H9 (cell line): ENCODE measurements around the gene CTDSPL2. TPM values are rescaled to one million over a fixed set of nuclear protein-coding genes. Genes with fewer than 3 reads are reported as not detected.

Experiments used
- DNase-seq: peaks from one replicate; pipeline ENCODE4 v3.0.0-alpha.2; 2017
- H2AFZ ChIP-seq: one replicate; pipeline ENCODE4 v1.6.1; 2013; ENCODE audit warnings: mild to moderate bottlenecking, low read length, control low read depth, moderate library complexity
- H2AK5ac ChIP-seq: 2 replicates; pipeline ENCODE4 v1.6.1; 2013; ENCODE audit warnings: low read length, control low read depth, mixed read lengths; ENCODE audit not compliant: insufficient read length
- H2BK120ac ChIP-seq: one replicate; pipeline ENCODE4 v1.6.1; 2013; ENCODE audit warnings: low read depth, mild to moderate bottlenecking, low read length, control low read depth, inconsistent platforms; ENCODE audit not compliant: poor library complexity, severe bottlenecking
- H2BK12ac ChIP-seq: 2 replicates; pipeline ENCODE4 v1.6.1; 2013; ENCODE audit warnings: low read length, control low read depth, mixed read lengths, low read depth; ENCODE audit not compliant: insufficient read length
- H2BK15ac ChIP-seq: 2 replicates; pipeline ENCODE4 v1.6.1; 2013; ENCODE audit warnings: low read depth, low read length, control low read depth
- H2BK20ac ChIP-seq: one replicate; pipeline ENCODE4 v1.6.1; 2013; ENCODE audit warnings: low read depth, mild to moderate bottlenecking, low read length, control low read depth, inconsistent platforms; ENCODE audit not compliant: poor library complexity, severe bottlenecking
- H2BK5ac ChIP-seq: 2 replicates; pipeline ENCODE4 v1.6.1; 2013; ENCODE audit warnings: low read length, control low read depth, mixed read lengths; ENCODE audit not compliant: insufficient read length
- H3K14ac ChIP-seq: 2 replicates; pipeline ENCODE4 v1.6.1; 2013; ENCODE audit warnings: low read length, control low read depth; ENCODE audit not compliant: insufficient read depth
- H3K18ac ChIP-seq: 2 replicates; pipeline ENCODE4 v1.6.1; 2013; ENCODE audit warnings: low read depth, mild to moderate bottlenecking, mixed read lengths, low read length, control low read depth; ENCODE audit not compliant: insufficient read length
- H3K23ac ChIP-seq: 2 replicates; pipeline ENCODE4 v1.6.1; 2013; ENCODE audit warnings: low read length, control low read depth, mixed read lengths, low read depth; ENCODE audit not compliant: insufficient read length
- H3K23me2 ChIP-seq: 2 replicates; pipeline ENCODE4 v1.6.1; 2013; ENCODE audit warnings: low read depth, mild to moderate bottlenecking, mixed read lengths, low read length, control low read depth; ENCODE audit not compliant: insufficient read length, poor library complexity, severe bottlenecking
- H3K27ac ChIP-seq: 2 replicates; pipeline ENCODE4 v1.5.1; 2013; ENCODE audit warnings: low read length, control low read depth, mixed read lengths, low read depth; ENCODE audit not compliant: insufficient read length
- H3K27me3 ChIP-seq: 2 replicates; pipeline ENCODE4 v1.6.1; 2013; ENCODE audit warnings: low read length, control low read depth, inconsistent platforms; ENCODE audit not compliant: insufficient read depth
- H3K4ac ChIP-seq: 2 replicates; pipeline ENCODE4 v1.6.1; 2013; ENCODE audit warnings: low read depth, mild to moderate bottlenecking, control low read depth, inconsistent platforms, low read length, moderate library complexity
- H3K4me1 ChIP-seq: 2 replicates; pipeline ENCODE4 v1.6.1; 2013; ENCODE audit warnings: low read length, control low read depth, inconsistent platforms; ENCODE audit not compliant: insufficient read depth
- H3K4me2 ChIP-seq: 2 replicates; pipeline ENCODE4 v1.6.1; 2013; ENCODE audit warnings: low read length, control low read depth, mixed read lengths; ENCODE audit not compliant: insufficient read length, insufficient read depth
- H3K56ac ChIP-seq: 2 replicates; pipeline ENCODE4 v1.6.1; 2013; ENCODE audit warnings: low read depth, mild to moderate bottlenecking, mixed read lengths, low read length, control low read depth; ENCODE audit not compliant: insufficient read length
- H3K79me1 ChIP-seq: 2 replicates; pipeline ENCODE4 v1.6.1; 2013; ENCODE audit warnings: low read depth, mild to moderate bottlenecking, moderate library complexity, low read length, control low read depth, inconsistent platforms; ENCODE audit not compliant: insufficient read depth, poor library complexity, severe bottlenecking
- H3K79me2 ChIP-seq: 2 replicates; pipeline ENCODE4 v1.6.1; 2013; ENCODE audit warnings: low read length, control low read depth, inconsistent platforms; ENCODE audit not compliant: insufficient read depth
- H3K9ac ChIP-seq: 2 replicates; pipeline ENCODE4 v1.6.1; 2013; ENCODE audit warnings: low read length, control low read depth, mixed read lengths; ENCODE audit not compliant: insufficient read length; ENCODE audit errors: extremely low read depth
- H3K9me3 ChIP-seq: one replicate; pipeline ENCODE4 v1.6.1; 2013; ENCODE audit warnings: low read depth, low read length, inconsistent platforms; ENCODE audit not compliant: control insufficient read depth
- H3T11ph ChIP-seq: one replicate; pipeline ENCODE4 v1.6.1; 2013; ENCODE audit warnings: mild to moderate bottlenecking, low read length, control low read depth, inconsistent platforms
- H4K20me1 ChIP-seq: one replicate; pipeline ENCODE4 v1.6.1; 2013; ENCODE audit not compliant: control insufficient read depth, insufficient read length, insufficient read depth
- H4K5ac ChIP-seq: 2 replicates; pipeline ENCODE4 v1.6.1; 2013; ENCODE audit warnings: low read depth, mild to moderate bottlenecking, mixed read lengths, low read length, control low read depth; ENCODE audit not compliant: insufficient read length
- H4K8ac ChIP-seq: replicated peaks from 2 replicates; pipeline ENCODE4 v1.6.1; 2013; ENCODE audit warnings: low read length, control low read depth, mixed read lengths, low read depth; ENCODE audit not compliant: insufficient read length
- H4K91ac ChIP-seq: 2 replicates; pipeline ENCODE4 v1.6.1; 2013; ENCODE audit warnings: low read depth, mild to moderate bottlenecking, moderate library complexity, mixed read lengths, low read length, control low read depth; ENCODE audit not compliant: insufficient read length
- H3K27ac Mint-ChIP-seq, 3 experiments: 2 replicates in 2 of 3; 3 replicates in 1 of 3; pipeline ENCODE4 v1.8.0; 2020 to 2021; ENCODE audit warnings: mixed read lengths in 3 of 3, mild to moderate bottlenecking in 1 of 3, moderate library complexity in 1 of 3
- H3K27me3 Mint-ChIP-seq: 2 replicates; pipeline ENCODE4 v1.8.0; 2021; ENCODE audit warnings: low read depth, mild to moderate bottlenecking, moderate library complexity, mixed read lengths
- H3K36me3 Mint-ChIP-seq, 3 experiments: 2 replicates in 2 of 3; 3 replicates in 1 of 3; pipeline ENCODE4 v1.8.0; 2020 to 2021; ENCODE audit warnings: low read depth in 3 of 3, mixed read lengths in 3 of 3; ENCODE audit not compliant: insufficient read depth in 1 of 3
- H3K4me1 Mint-ChIP-seq, 2 experiments: 2 replicates each; pipeline ENCODE4 v1.8.0; 2020; ENCODE audit warnings: mixed read lengths in 2 of 2
- H3K4me3 Mint-ChIP-seq, 2 experiments: 2 replicates in 1 of 2; 3 replicates in 1 of 2; pipeline ENCODE4 v1.8.0; 2020 to 2021; ENCODE audit warnings: mild to moderate bottlenecking in 2 of 2, mixed read lengths in 2 of 2, moderate library complexity in 1 of 2
- H3K9me3 Mint-ChIP-seq, 2 experiments: 2 replicates in 1 of 2; 3 replicates in 1 of 2; pipeline ENCODE4 v1.8.0; 2020; ENCODE audit warnings: mild to moderate bottlenecking in 2 of 2, mixed read lengths in 2 of 2, moderate library complexity in 1 of 2
- WGBS: extraction: QIAGEN DNeasy Blood & Tissue Kit; methylation state at CpG from one replicate; pipeline ENCODE4 v1.1.7; 2013; ENCODE audit warnings: missing lambda C conversion rate, low lambda C conversion rate, mixed read lengths; ENCODE audit not compliant: insufficient read length; ENCODE audit errors: extremely low coverage; 5-methylcytosine and 5-hydroxymethylcytosine counted together
- total RNA-seq: library from RNA; stranded (reverse); gene quantifications from 2 replicates; pipeline ENCODE4 v1.2.1, GENCODE V29; 2021
- TF ChIP-seq, protein P1 (sequence below): fragments of 200-600 bp; sonication (generic); conservative IDR thresholded peaks from 3 replicates; pipeline ENCODE4 v1.8.0; 2021; ENCODE audit warnings: antibody characterized with exemption, mild to moderate bottlenecking

Gene CTDSPL2
- total RNA-seq, 1 experiment from 2014 or later, result 78.8 TPM

- H2AFZ ChIP-seq, result no peak overlapping the region
Observed at GRCh38 chr15:44495562-44495961, 68.1 kb downstream of the CTDSPL2 start.

More at GRCh38 chr15:44495562-44495961, 68.1 kb downstream of the CTDSPL2 start:
- peak overlapping the region in 1 of 3 experiments; percentile 49; a peak in 1 of 7 replicates for H3K27ac Mint-ChIP-seq
- no CpG with 5 or more reads among the region's 8 CpGs for WGBS
- Histone ChIP-seq H3K27ac (no peak overlapping the region), H4K8ac (no peak overlapping the region), H3K27me3 (no peaks in the 10 kb centered on the region), H3K4me2 (no peak overlapping the region), H3K79me1 (no peaks in the 10 kb centered on the region), H3K79me2 (no peaks in the 10 kb centered on the region), H3K23ac (no peak overlapping the region), H2BK12ac (no peak overlapping the region), H3K14ac (no peak overlapping the region), H3K9me3 (no peaks in the 10 kb centered on the region), H3K56ac (no peak overlapping the region), H3K4me1 (no peaks in the 10 kb centered on the region), H3K23me2 (no peaks in the 10 kb centered on the region), H3K4ac (no peak overlapping the region), H4K5ac (no peak overlapping the region), H2BK15ac (no peak overlapping the region), H3T11ph (no peak overlapping the region), H3K9ac (no peak overlapping the region), H4K91ac (no peak overlapping the region), H2BK20ac (no peak overlapping the region), H2AK5ac (no peak overlapping the region), H3K18ac (no peak overlapping the region), H2BK5ac (no peak overlapping the region), H2BK120ac (no peak overlapping the region), H4K20me1 (no peaks in the 10 kb centered on the region)
- TF ChIP-seq, protein P1, sequence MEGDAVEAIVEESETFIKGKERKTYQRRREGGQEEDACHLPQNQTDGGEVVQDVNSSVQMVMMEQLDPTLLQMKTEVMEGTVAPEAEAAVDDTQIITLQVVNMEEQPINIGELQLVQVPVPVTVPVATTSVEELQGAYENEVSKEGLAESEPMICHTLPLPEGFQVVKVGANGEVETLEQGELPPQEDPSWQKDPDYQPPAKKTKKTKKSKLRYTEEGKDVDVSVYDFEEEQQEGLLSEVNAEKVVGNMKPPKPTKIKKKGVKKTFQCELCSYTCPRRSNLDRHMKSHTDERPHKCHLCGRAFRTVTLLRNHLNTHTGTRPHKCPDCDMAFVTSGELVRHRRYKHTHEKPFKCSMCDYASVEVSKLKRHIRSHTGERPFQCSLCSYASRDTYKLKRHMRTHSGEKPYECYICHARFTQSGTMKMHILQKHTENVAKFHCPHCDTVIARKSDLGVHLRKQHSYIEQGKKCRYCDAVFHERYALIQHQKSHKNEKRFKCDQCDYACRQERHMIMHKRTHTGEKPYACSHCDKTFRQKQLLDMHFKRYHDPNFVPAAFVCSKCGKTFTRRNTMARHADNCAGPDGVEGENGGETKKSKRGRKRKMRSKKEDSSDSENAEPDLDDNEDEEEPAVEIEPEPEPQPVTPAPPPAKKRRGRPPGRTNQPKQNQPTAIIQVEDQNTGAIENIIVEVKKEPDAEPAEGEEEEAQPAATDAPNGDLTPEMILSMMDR, result no peak
- no peaks in the 10 kb centered on the region for H3K4me1 Mint-ChIP-seq
- no peaks in the 10 kb centered on the region for H3K9me3 Mint-ChIP-seq
- H3K27me3 Mint-ChIP-seq, result no peaks in the 10 kb centered on the region
- H3K4me3 Mint-ChIP-seq, result no peak overlapping the region
- no peak for DNase-seq
- H3K36me3 Mint-ChIP-seq, result peaks cover 10 to 69% (median 60%) of the 10 kb centered on the region in 3 experiments; a peak in 6 of 7 replicates
